ENCODE measurements around the gene CUTA.
A peak's percentile ranks its signal among the peaks of the same experiment; 100 is the strongest.

The CUTA gene

DNA sequence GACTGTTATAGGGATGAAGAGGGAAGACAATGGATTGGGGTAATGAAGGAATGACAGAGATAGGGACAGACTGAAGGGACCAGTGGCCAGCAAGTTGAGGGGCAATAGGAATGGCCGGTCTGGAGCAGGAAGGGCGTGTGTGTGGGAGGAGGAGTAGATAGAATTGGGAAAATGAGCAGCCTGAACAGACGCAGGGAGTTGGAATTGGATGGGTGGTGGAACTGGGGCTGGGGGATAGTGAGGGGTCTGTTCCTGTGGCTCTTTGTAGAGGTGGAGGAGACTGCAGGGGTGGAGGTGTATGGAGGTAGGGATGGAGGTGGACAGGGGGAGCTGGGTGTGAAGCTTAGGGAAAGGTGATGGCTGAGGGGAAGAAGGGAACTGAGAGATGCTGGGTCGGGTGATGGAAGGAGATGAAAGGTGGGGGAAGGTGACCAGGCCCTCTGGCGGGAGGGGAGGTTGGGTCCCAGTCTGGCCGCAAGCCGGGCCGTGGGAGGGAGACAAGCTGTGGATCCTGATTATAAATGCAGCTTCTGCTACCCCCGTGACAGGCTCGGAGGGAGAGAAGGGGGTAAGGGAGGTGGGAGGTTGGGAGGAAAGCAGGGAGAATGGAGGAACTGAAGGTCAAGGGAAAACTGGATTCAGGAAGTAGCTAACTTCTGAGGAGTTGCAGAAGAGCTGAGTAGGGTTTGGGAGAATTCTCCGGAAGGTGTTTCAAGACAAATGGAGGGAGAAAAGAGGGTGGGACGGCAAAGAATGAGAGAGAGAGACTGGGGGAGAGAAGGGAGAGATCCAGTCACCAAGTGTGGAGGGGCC is 7.2 kb upstream of the CUTA start:
- DNase-seq (ENCODE audit: low read depth in 2 of 2, low spot score in 1 of 2) = no peak

DNA sequence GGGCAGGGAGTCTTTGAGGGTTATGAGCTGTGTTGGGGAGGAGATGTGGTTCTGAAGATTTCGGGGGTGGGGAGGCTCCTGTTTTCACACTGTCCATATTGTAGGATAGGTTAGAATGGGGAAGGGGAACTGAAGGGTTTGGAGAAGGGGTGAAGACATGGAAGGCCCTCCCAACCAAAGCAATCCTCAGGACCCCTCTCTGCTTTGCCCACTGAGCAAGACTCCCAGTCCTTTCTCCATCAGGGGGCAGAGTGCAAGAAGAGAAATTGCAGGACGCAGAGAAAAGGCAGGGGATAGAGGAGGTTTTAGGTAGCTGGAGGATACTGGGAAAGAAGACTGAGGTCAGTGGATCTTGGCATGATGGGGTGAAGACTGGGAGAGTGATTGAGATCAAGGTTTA is 5.9 kb upstream of the CUTA start:
- no peak for DNase-seq (ENCODE audit: low read depth in 2 of 2, low spot score in 1 of 2)

DNA sequence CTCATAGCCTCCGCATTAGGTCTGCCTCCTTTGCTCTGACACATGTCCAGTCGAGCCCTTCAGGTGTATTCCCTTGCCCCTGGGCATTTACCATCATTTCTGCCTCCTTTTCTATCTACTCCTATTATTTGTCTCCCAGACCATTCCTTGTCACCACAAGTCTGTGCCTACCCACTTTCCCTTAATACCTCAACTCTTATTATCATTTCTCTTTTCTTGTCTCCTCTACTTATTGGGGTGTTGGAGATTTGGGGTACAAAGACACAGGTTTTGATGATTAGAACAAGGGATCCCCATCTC is 3.4 kb upstream of the CUTA start:
- DNase-seq (ENCODE audit: low read depth in 2 of 2, low spot score in 1 of 2) = no peak

DNA sequence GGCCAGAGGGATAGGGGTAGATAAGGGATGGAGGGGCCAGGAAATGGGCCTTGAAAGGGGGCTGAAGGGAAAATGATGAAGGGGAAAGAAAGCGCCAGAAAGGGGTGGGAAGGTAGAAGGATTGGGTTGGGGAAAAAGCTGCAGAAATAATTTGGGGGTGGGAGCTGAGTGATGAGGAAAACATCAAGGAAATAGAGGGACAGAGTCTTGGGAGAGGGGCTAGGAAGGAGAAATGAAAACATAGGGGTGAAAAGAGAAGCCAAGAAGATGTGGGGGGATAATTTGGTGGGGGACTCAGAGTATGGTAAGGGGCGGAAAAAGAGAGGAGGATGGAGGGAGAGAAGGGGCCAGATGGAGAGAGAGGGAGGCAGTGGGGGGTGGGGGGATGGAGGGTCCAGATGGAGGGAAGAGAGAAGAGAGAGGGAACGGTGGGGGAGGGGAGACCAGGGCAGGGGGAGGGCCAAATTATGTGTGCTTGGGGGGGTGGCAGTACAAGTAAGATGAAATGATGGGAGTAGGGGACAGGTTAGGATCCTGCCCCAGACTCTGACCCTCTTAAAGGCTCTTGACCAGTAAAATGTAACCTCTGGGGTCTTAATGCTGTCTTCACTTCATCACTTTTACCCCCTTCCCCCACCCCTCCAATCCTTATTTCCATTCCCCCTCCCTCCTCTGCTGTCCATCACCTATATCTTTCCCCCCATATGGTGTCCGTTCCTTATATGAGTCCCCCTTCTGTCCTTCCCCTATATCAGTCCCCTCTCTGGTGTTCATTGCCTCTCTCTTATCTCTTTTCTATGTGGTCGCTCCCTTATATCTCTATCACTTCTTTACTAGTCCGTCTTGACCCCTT is 2.8 kb upstream of the CUTA start:
- no peak for DNase-seq (ENCODE audit: low read depth in 2 of 2, low spot score in 1 of 2)

DNA sequence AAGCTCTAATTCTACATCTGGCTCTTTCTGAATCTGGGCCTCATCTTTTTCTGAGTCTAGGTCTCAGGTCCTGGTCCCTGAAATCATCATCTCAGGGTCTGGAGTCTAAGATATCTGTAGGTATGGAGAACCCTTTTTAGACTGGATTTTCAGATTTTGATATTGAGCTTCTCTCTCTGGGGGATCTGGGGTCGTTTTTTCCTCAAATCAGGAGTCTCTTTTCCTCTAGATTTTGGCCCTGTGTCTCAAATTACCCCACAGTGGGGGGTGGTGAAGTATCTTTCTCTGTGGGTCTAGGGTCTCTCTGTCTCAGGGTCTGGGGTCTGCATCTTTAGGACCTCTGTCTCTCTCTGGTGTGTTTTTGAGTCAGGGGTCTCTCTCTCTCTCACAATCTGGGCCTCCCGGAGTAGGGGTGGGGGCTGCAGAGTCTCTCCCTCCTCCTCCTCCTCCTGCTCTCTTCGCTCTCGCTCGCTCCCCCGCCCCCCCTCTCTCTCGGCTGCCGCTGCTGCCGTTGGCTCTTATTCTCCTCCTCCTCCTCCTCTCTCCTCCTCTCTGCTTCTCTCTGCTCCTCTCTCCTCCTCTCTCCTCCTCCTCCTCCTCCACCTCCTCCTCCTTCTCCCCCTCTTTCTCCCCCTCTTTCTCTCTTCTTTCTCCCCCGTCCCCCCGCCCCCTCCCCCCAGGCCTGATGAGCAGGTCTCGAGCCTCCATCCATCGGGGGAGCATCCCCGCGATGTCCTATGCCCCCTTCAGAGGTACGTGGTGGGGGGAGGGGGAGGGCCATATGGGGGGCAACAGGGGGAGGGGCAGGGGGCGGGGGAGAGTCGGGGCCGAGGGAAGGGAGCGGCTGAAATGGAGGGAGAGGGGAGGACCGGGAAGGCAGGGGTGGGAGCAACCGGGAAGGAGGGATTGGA is 1.9 kb upstream of the CUTA start, which contains the start of gene SYNGAP1:
Gene SYNGAP1 (plus strand): TSS at position 486 of the 911 bp plus-strand sequence. CDS start 200 bp downstream, at position 686.
- no peak for DNase-seq (ENCODE audit: low read depth in 2 of 2, low spot score in 1 of 2)

DNA sequence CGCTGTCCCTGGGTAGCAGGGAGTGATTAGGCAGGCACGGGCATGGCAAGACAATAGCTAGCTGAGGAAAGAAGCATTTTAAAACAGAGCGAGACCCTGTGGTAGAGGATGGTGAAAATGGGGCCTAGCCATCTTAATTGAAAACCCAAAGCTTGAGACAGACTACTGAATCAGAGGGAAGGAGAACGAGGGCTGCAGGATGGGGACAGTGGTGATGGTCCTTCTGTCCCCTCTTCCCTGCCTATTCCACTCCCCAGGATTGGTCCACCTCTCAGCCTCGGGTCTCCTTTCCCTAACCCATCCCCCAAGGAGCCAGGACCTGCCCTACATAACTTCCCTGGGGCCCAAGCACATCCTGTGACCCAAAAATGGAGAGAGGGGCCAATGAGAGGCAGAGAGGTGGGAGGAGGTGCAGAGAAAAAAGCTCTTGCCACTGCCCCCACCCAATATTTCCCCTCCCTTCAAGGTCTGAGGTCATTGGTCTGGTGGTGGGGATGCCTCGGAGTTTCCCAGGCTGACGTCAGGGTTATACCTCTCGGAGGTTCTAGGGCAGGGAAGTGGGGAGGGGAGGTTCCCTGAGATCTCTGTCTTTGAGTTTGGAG is 884 bp upstream of the CUTA start:
- no peak for DNase-seq (ENCODE audit: low read depth in 2 of 2, low spot score in 1 of 2)

DNA sequence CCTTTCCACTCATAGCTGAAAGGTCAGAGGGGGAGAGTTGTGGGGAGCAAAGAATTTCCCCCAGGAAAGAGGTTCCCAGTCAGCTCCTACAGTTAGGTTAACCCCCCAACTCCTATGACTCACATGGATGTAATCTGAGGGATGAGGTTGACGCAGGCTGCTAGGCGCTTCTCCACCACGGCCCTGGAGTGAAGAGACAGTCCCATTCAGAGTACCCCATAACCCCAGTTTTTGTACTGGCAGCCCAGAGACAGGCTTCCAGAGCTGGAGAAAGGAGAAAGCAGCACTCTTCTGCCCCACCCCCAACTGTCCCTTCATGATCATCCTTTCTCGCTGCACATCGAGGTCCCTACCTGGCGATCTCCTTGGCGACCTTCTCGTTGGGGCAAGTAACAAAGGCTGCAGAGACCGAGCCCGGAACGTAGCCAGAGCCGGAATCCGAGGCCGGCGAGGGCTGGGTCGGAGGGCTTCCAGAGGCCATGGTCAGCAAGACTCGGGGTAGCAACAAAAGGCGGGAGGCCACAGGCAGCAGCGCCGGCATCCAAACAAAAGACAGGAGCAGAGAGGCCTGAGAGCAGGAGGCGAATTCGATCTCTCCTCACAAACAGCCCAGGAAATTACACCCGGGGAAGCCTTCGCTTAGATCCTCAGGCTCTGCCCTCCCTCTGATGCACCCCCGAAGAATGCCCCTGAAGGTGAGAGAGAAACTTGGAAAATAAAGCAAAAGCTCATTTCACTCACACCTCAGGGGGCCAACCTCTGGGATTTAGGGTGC is 592 bp downstream of the CUTA start:
- no peak for DNase-seq (ENCODE audit: low read depth in 2 of 2, low spot score in 1 of 2)

DNA sequence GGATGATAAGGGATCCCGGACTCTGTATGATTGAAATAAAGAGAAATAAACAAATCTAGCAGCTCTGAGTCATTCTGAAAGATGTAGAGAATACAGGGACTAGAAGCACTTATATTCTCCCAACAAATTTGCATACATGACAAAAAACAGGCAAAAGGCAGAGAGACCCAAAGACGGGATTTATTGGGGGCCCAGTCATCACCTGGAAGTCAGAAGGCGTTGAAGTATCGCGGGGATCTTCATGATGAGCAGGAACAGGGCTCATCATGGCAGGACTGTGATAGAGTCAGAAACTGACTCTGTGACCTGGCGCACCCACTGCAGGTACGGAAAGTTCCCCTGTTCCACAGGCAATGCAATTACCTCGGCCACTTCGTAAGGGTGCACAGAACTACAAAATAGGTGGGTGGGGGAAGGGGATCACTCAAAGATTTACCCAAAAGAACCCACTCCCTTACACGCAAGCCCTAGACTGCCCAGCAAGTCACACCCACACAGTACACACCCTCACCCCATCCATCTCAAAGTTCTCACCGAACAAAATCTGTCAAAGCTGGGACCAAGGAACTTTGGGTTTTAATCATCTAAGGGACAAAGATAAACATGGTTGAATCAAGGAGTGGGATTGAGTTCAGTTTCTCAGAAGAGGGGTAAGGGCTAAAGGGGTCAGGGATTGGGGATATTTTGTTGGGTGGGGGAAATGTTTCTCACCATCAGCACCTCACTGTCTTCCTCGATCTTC is 1.4 kb downstream of the CUTA start:
- no peak for DNase-seq (ENCODE audit: low read depth in 2 of 2, low spot score in 1 of 2)

DNA sequence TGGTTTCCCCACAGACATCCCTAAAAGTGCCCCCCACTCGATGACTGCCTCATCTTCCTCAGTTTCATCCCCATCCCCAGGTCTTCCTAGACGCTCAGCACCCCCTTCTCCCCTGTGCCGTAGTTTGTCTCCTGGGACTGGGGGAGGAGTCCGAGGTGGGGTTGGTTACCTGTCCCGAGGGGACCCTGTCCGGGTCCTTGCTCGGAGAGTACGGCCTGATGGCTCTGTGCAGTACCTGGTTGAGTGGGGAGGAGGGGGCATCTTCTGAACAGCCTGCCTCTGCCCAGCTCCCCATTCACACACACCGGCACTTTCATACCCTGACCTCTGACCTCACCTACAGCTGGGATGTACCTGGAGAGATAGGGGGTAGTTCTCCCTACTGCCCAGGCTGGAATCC is 2.1 kb downstream of the CUTA start:
- no peak for DNase-seq (ENCODE audit: low read depth in 2 of 2, low spot score in 1 of 2)

DNA sequence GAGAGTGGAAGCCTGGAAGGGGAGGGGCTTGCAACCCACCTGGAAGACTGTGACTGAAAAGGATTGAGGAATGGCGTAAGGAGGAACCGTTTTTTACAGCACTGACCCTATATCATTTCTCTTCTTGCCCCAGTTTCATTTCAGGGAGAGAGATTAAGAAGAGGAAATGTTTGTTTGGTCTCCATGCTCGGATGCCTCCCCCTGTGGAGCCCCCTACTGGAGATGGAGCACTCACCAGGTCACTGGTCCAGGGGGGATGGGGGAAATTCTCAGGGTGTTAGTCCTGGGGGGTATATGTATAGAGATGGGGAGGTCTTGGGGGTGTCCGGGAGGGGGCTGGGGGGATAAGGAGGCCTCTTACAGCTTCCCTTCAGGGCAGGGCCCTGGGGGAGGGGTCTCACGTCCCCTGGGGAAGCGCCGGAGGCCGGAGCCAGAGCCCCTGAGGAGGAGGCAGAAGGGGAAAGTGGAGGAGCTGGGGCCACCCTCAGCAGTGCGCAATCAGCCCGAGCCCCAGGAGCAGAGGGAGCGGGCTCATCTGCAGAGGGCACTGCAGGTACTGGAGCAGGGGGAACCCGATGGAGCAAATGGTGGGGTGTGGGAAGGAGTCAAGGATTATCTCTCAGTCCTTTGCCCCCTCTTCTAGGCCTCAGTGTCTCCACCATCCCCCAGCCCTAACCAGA is 3.2 kb downstream of the CUTA start:
- DNase-seq (ENCODE audit: low read depth in 2 of 2, low spot score in 1 of 2) = no peak

DNA sequence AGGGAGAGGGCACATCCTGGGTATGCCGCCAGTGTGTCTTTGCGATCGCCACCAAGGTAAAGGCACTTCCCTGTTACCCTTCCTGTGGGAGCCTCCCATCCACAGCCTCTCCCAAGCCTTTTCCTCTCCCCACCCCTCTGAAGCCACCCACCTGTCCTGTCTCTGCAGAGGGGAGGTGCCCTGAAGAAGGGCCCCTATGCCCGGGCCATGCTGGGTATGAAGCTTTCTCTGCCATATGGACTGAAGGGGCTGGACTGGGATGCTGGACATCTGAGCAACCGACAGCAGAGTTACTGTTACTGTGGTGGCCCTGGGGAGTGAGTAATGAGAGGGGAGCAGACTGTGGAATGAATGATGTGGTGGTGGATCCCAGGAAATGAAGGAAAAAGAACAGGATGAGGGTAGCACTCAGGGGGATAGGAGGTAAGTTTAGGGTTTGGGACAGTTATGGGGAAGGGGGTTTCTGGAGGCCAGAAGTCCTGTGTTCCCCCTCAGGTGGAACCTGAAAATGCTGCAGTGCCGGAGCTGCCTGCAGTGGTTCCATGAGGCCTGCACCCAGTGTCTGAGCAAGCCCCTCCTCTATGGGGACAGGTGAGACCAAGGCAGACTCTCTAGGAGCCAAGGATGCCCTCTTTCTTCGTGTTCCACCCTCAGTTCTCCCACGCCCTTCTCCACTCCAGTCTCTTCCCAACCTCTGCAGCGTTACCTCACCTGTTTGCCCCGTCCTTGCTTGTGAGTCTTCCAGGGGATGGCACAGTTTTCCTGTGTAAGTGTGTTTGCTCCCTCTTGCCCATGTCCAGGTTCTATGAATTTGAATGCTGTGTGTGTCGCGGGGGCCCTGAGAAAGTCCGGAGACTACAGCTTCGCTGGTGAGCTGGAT is 4.4 kb downstream of the CUTA start:
- no peak for DNase-seq (ENCODE audit: low read depth in 2 of 2, low spot score in 1 of 2)

DNA sequence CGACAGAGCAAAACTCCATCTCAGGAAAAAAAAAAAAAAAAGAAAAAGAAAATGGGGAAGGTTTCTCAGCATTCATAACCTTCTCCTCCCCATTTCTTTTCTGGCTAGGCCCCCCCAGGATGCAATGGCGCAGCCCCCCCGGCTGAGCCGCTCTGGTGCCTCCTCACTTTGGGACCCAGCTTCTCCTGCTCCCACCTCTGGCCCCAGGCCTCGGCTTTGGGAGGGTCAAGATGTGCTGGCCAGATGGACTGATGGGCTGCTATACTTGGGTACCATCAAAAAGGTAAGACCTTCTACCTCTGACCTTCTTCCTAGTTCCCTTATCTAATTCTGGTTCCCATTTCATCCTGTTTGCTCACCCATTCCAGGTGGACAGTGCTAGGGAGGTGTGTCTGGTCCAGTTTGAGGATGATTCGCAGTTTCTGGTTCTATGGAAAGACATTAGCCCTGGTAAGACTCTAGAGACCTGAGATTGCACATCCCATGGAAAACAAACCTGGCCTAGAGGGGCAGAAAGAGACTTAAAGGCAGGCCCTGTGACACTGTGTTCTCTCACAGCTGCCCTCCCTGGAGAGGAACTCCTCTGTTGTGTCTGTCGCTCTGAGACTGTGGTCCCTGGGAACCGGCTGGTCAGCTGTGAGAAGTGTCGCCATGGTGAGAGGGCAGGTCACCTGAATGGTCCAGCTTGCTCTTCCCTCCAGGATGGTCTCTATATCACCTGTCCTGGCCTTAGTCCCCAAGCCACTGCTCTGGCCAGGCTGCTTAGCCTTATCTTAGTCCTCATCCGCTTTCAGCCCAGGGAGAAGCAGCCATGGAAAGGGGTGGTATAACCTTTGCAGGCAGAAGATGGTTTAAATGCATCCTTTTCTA is 5.5 kb downstream of the CUTA start:
- no peak for DNase-seq (ENCODE audit: low read depth in 2 of 2, low spot score in 1 of 2)

DNA sequence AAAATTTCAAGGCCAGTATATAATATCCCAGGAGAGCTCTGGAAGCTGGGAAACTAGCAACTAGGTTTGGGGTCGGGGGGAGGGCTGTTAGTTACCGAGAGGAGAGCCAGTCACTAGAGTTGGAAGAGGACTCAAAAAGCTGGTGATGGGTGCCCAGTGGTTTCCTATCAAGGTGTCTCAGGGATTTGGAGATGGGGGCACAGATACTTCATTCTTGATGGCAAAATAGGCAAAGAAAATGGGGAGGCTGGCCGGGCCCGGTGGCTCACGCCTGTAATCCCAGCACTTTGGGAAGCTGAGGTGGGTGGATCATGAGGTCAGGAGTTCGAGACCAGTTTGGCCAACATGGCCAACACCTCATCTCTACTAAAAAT is 6.3 kb downstream of the CUTA start:
- DNase-seq (ENCODE audit: low read depth in 2 of 2, low spot score in 1 of 2) = no peak

DNA sequence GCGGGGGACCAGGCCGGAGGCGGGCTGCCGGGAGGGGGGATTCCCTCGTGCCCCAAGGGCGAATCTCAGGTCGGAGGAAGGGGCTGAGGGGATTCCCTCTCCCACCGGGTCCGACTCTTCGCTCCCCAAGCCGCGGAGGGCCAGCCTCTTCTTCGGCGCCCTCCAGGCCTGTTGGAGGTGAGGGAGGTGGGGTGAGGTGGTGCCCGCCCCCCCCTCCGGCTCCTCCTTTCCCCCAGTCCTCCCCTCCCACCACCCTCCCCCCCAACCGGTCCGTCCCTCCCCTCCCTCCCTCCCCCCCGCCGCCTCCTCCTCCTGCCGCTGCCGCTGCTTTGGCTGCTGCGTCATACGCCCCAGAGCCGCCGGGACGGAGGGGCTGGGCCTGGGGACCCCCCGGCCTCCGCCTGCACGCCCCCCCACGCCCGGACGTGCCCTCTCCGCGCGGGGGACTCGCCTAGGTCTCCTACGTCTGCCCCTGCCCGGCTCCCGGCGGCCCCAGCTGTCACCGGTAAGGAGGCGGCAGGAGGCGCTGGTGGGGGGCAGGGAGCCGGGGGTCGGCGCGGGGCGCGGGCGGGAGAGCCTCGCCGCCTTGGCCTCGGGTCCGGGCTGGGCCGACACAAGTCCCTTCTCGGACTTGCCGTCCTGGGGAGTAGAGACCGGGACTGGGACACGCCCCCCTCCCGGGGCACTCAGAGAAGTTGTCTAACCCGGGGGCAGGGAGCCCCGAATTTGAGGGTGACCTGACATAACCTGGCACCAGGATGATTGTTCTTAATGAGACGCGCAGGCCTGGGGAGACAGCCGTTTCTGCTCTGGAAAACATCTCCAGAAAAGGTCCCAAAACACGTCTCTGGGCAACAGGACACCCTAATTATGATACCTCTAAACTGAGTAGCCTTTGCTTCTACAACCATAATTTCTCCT is 6.9 kb downstream of the CUTA start, which contains the start of gene PHF1:
Gene PHF1 (plus strand): TSS at position 304 of the 921 bp plus-strand sequence. CDS start 1,250 bp downstream, outside the sequence.
- DNase-seq (ENCODE audit: low read depth in 2 of 2, low spot score in 1 of 2) = peak in 1 of 2 donors; percentile 73

DNA sequence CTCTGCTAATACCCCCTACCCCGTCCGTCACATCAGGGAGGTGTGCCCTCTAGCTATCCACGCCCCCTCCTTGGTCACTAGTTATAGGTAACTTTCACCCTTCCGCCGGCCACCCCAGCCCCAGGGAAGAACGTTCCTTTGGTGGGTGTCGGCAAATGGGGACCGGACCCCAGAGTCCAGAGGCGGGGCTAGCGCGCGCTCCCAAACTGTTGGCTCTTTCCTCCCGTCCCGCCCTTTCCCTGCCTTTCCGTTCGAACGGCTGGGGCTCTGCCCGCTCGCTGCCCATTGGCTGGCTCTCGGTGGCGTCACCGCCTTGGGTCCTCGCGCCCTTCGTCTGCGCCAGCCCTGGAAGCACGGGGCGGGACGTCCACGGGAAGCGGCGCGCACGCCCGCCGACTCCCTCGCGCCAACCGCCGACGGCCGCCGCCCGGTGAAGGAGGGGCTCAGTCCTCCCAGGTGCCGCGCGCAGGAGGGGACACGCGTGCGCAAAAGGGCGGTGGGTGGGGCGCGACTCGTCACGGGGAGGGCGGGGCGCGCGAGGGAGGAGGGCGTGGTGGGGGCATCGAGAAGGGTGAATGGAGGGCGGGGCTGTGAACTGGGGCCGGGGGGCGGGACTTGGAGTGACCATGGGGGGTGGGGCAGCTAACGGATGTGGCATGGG is 7.7 kb downstream of the CUTA start:
- DNase-seq (ENCODE audit: low read depth in 2 of 2, low spot score in 1 of 2) = peak; percentile 96
